ENCODE results near the gene TMEM179B.

GRCh38 chr11:62839050-62839945, 52.1 kb downstream of the TMEM179B start, which contains the start of gene WDR74:
- TF ChIP-seq CTCF (IDR thresholded peaks at IDR 0.05; ENCODE audit: borderline replicate concordance, extremely low read depth, low read length, poor library complexity, severe bottlenecking) (no peak), EZH2 (IDR thresholded peaks at IDR 0.05; ENCODE audit: borderline replicate concordance, low read depth, low read length, severe bottlenecking) (no peak)
